Heart right ventricle (tissue), 16 donors: ENCODE measurements around the gene TMEM270. TPM values are rescaled to one million over a fixed set of nuclear protein-coding genes. Genes with fewer than 3 reads are reported as not detected.
"Not testable (repeated sequence)": the region's sequence is repeated elsewhere in the genome, so short reads cannot be mapped to it uniquely, and the experiment has no call there.

Experiments used
- ATAC-seq, 8 donors: fragments of 200-7000 bp; cut with Tn5 transposase; one replicate each; pipeline ENCODE4 v1.9.1; 2020; ENCODE audit warnings: mild to moderate bottlenecking in 8 of 8, moderate library complexity in 8 of 8, moderate number of reproducible peaks in 1 of 8
- DNase-seq, 2 donors: peaks; one replicate each; pipeline ENCODE4 v3.0.0-alpha.2; 2020
- H3K27ac ChIP-seq, 10 donors: fragments of 200-600 bp; sonication (generic) in 2 of 10; one replicate each; pipeline versions ENCODE4 v1.5.0 to v1.8.0; 2020 to 2022; ENCODE audit warnings: mild to moderate bottlenecking in 3 of 10
- H3K27me3 ChIP-seq, 7 donors: fragments of 200-600 bp; one replicate each; pipeline ENCODE4 v1.8.0; 2021 to 2022; ENCODE audit warnings: mild to moderate bottlenecking in 2 of 7
- H3K36me3 ChIP-seq, 9 donors: fragments of 200-600 bp; sonication (generic) in 1 of 9; one replicate each; pipeline versions ENCODE4 v1.5.0 to v1.8.0; 2020 to 2022; ENCODE audit warnings: mild to moderate bottlenecking in 2 of 9
- H3K4me1 ChIP-seq, 9 donors: fragments of 200-600 bp; sonication (generic) in 1 of 9; one replicate each; pipeline versions ENCODE4 v1.5.0 to v1.8.0; 2020 to 2022; ENCODE audit warnings: mild to moderate bottlenecking in 4 of 9
- H3K4me3 ChIP-seq, 10 donors: fragments of 200-600 bp; sonication (generic) in 2 of 10; one replicate each; pipeline versions ENCODE4 v1.5.0 to v1.8.0; 2020 to 2022; ENCODE audit warnings: mild to moderate bottlenecking in 7 of 10, moderate library complexity in 2 of 10
- H3K9me3 ChIP-seq, 11 donors: fragments of 200-600 bp in 10 of 11; sonication (generic) in 2 of 11; one replicate each; pipeline versions ENCODE4 v1.5.0 to v1.8.0; 2013 to 2022; ENCODE audit warnings: mild to moderate bottlenecking in 2 of 11, control low read depth in 1 of 11, moderate library complexity in 1 of 11
- WGBS, 2 donors: extraction: QIAGEN DNeasy Blood & Tissue Kit; methylation state at CpG; one replicate each; pipeline ENCODE4 v1.1.7; 2013; ENCODE audit warnings: inconsistent platforms in 1 of 2; 5-methylcytosine and 5-hydroxymethylcytosine counted together
- intact Hi-C, 10 donors: fragments of 100-400 bp; cut with DNase I; formaldehyde crosslinking; loops; one replicate each; pipeline versions ENCODE4 v1.11.1 to v1.14.2; 2022
- polyA plus RNA-seq, 2 donors: library from polyadenylated mRNA; stranded (reverse); fragments of 200-250 nt; gene quantifications; one replicate each; pipeline ENCODE4 v1.2.3, GENCODE V29; 2013
- total RNA-seq, 10 donors: library from RNA; stranded (reverse); fragmentation: NEBNext Ultra II Directional in 3 of 10; extraction: Animal tissue kit (Norgen Biotek cat#: 25700) in 3 of 10; gene quantifications; one replicate each; pipeline versions ENCODE4 v1.2.1 to v1.2.4, GENCODE V29; 2021 to 2023
- TF ChIP-seq, protein P1 (sequence below), 9 donors: fragments of 200-600 bp; sonication (generic) in 2 of 9; IDR thresholded peaks; one replicate each; pipeline versions ENCODE4 v1.5.0 to v1.8.0; 2021 to 2022; ENCODE audit warnings: antibody characterized with exemption in 9 of 9, mild to moderate bottlenecking in 5 of 9, moderate library complexity in 1 of 9
- donor health status: Arrhythmogenic right ventricular cardiomyopathy.
- donor health status: ischemic (EF 13 %, LVEDD 7.1; RV severe dilation, severe dysfunction).
- donor health status: healthy with polysubstance abuse.
- donor health status: DM: no; HTN: yes; CAD: no.
- donor health status: DM: no; HTN: no; CAD: no.
- donor health status: ischemic (EF 25% LVEDD 6.9; RV normal size, moderate dysfunction).
- donor health status: ischemic (EF 25% LVEDD 5.7; RV mildly dilated, moderate dysfunction).
- donor health status: healthy.
- donor health status: DM: yes; HTN: yes; CAD: no.
- donor health status: Ischemic cardiomyopathy.
- donor health status: ischemic (EF 35%, LVEDD 5.7; RV mildly dilated, moderate dysfunction).
- donor health status: nonischemic (EF 11% LVEDD 7.7; RV severe dilation, severe dysfunction).
- donor health status: DM: yes; HTN: yes; CAD: no.
- donor health status: PGD.
- donor health status: ischemic (EF 29% LVEDD 5.4; RV normal size, mild dysfunction).
- donor health status: nonischemic (EF 23%, LVEDD 6.1; RV moderate dilation, normal function).

Gene TMEM270
- total and polyA plus RNA-seq, 12 donors = not detected

- Histone ChIP-seq H3K4me1 (no peaks in the 10 kb centered on the region), H3K4me3 (no peak overlapping the region), H3K36me3 (no peaks in the 10 kb centered on the region), H3K9me3 (peaks cover 0 to 15% (median 0%) of the 10 kb centered on the region in 11 donors), H3K27me3 (peaks cover 0 to 11% (median 0%) of the 10 kb centered on the region in 7 donors), H3K27ac (no peak overlapping the region)
- TF ChIP-seq, protein P1, sequence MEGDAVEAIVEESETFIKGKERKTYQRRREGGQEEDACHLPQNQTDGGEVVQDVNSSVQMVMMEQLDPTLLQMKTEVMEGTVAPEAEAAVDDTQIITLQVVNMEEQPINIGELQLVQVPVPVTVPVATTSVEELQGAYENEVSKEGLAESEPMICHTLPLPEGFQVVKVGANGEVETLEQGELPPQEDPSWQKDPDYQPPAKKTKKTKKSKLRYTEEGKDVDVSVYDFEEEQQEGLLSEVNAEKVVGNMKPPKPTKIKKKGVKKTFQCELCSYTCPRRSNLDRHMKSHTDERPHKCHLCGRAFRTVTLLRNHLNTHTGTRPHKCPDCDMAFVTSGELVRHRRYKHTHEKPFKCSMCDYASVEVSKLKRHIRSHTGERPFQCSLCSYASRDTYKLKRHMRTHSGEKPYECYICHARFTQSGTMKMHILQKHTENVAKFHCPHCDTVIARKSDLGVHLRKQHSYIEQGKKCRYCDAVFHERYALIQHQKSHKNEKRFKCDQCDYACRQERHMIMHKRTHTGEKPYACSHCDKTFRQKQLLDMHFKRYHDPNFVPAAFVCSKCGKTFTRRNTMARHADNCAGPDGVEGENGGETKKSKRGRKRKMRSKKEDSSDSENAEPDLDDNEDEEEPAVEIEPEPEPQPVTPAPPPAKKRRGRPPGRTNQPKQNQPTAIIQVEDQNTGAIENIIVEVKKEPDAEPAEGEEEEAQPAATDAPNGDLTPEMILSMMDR (IDR thresholded peaks at IDR 0.05) = no peak
- ATAC-seq = no peak
- 87 to 89% methylated on average over 6 of the region's 6 CpGs for WGBS, 2 donors
- DNase-seq = no peak
- intact Hi-C loops = loop anchor here in 1 of 10 donors (5.0 kb wide), 1 partner anchor 40 kb away; no protein-coding TSS in a partner anchor
Measured at GRCh38 chr7:73817121-73817520, 43.8 kb upstream of the TMEM270 start.

DNA sequence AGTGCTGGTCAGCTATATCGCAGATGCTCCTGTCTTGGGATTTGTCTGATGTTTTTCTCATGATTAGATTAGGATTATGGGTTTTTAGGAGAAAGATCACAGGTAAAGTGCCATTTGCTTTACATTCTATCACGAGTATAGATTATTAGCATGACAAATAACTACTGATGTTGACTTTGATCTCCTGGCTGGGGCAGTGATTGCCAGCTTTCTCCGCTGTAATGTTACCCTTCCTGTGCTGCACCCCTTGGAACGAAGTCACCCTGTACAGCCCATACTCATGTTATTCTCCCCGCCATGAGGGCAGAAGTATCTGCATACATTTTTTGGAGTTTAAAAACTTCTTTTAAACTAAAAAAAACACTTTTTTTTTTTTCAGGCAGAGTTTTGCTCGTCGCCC, 40.9 kb upstream of the TMEM270 start:
- WGBS, 2 donors = 80 to 83% methylated on average over 7 of the region's 7 CpGs

GRCh38 chr7:73821597-73822285, 39.2 kb upstream of the TMEM270 start:
- H3K4me3 ChIP-seq, ATAC-seq, intact Hi-C loops, H3K27me3 ChIP-seq, H3K4me1 ChIP-seq, H3K27ac ChIP-seq, H3K9me3 ChIP-seq, DNase-seq, H3K36me3 ChIP-seq: not testable (repeated sequence)
- WGBS, 2 donors = 92 to 93% methylated on average over 14 of the region's 14 CpGs

More for the DNA sequence above, 40.9 kb upstream of the TMEM270 start:
- ATAC-seq = no peak
- Histone ChIP-seq H3K9me3 (no peaks in the 10 kb centered on the region), H3K4me1 (no peaks in the 10 kb centered on the region), H3K27me3 (peaks cover 0 to 7% (median 0%) of the 10 kb centered on the region in 7 donors), H3K36me3 (no peaks in the 10 kb centered on the region), H3K4me3 (no peak overlapping the region), H3K27ac (no peak overlapping the region)
- TF ChIP-seq, protein P1 (IDR thresholded peaks at IDR 0.05) = no peak
- no peak for DNase-seq
- intact Hi-C loops = no loop called here

GRCh38 chr7:73822319-73823173, 38.4 kb upstream of the TMEM270 start:
- DNase-seq (no peak), ATAC-seq (peak in 1 of 8 donors; percentile 48)
- H3K36me3 ChIP-seq = no peaks in the 10 kb centered on the region
- H3K27ac ChIP-seq = no peak overlapping the region
- intact Hi-C loops = no loop called here
- 64 to 70% methylated on average over 15 of the region's 15 CpGs for WGBS, 2 donors
- TF ChIP-seq, protein P1 (IDR thresholded peaks at IDR 0.05) = no peak
- H3K27me3 ChIP-seq = peaks cover 0 to 5% (median 0%) of the 10 kb centered on the region in 7 donors
- no peaks in the 10 kb centered on the region for H3K9me3 ChIP-seq
- peaks cover 0 to 17% (median 0%) of the 10 kb centered on the region in 9 donors for H3K4me1 ChIP-seq
- no peak overlapping the region for H3K4me3 ChIP-seq
